Activated CD4-positive, alpha-beta T cell treated with anti-CD3 and anti-CD28 coated beads, Interleukin-2, amount 10 ng/mL, durations not matched to agents 24 days and 14 days (primary cell): Measurements from ENCODE around the gene MCMBP. TPM values are rescaled to one million over a fixed set of nuclear protein-coding genes. Genes with fewer than 3 reads are reported as not detected.

Experiments
- DNase-seq: peaks from one replicate; pipeline ENCODE4 v3.0.0; 2022
- H3K27ac Mint-ChIP-seq: one replicate; pipeline ENCODE4 v1.8.0; 2022; ENCODE audit warnings: mild to moderate bottlenecking, mixed read lengths
- H3K27me3 Mint-ChIP-seq: one replicate; pipeline ENCODE4 v1.8.0; 2022; ENCODE audit warnings: mixed read lengths
- H3K36me3 Mint-ChIP-seq: one replicate; pipeline ENCODE4 v1.8.0; 2022; ENCODE audit warnings: low read depth, mild to moderate bottlenecking, mixed read lengths
- H3K4me1 Mint-ChIP-seq: one replicate; pipeline ENCODE4 v1.8.0; 2021; ENCODE audit warnings: mixed read lengths
- H3K4me3 Mint-ChIP-seq: one replicate; pipeline ENCODE4 v1.8.0; 2022; ENCODE audit warnings: mild to moderate bottlenecking, moderate library complexity, mixed read lengths
- H3K9me3 Mint-ChIP-seq: one replicate; pipeline ENCODE4 v1.8.0; 2021; ENCODE audit warnings: mixed read lengths
- intact Hi-C: fragments of 100-400 bp; cut with micrococcal nuclease; formaldehyde crosslinking; loops from one replicate; pipeline ENCODE4 v1.15.1; 2023
- total RNA-seq: library from RNA; stranded (reverse); gene quantifications from 2 replicates; pipeline ENCODE4 v1.2.3, GENCODE V29; 2022

The MCMBP gene
- total RNA-seq, 1 donor from 2014 or later, result 128 TPM

- H3K4me3 Mint-ChIP-seq, result no peak overlapping the region
- intact Hi-C loops, result loop anchor here (5.0 kb wide), 1 partner anchor 49 kb away; no protein-coding TSS in a partner anchor
These were observed 41.0 kb downstream of the MCMBP start for GRCh38 chr10:119831656-119832055.

GRCh38 chr10:119830851-119831250 lies 41.8 kb downstream of the MCMBP start:
- intact Hi-C loops, result loop anchor here (5.0 kb wide), 1 partner anchor 49 kb away; no protein-coding TSS in a partner anchor
- H3K27me3 Mint-ChIP-seq, result no peaks in the 10 kb centered on the region
- H3K4me1 Mint-ChIP-seq, result peaks cover 19% of the 10 kb centered on the region
- H3K4me3 Mint-ChIP-seq, result no peak overlapping the region
- no peak for DNase-seq
- H3K27ac Mint-ChIP-seq, result no peak overlapping the region
- peaks cover 9% of the 10 kb centered on the region for H3K9me3 Mint-ChIP-seq
- peaks cover 82% of the 10 kb centered on the region for H3K36me3 Mint-ChIP-seq

More at GRCh38 chr10:119831656-119832055, 41.0 kb downstream of the MCMBP start:
- Mint-ChIP-seq H3K9me3 (peaks cover 9% of the 10 kb centered on the region), H3K27ac (no peak overlapping the region), H3K27me3 (no peaks in the 10 kb centered on the region), H3K36me3 (peaks cover 86% of the 10 kb centered on the region), H3K4me1 (peaks cover 22% of the 10 kb centered on the region)
- no peak for DNase-seq

- Mint-ChIP-seq H3K36me3 (peaks cover 70% of the 10 kb centered on the region), H3K4me1 (peaks cover 12% of the 10 kb centered on the region), H3K4me3 (no peak overlapping the region), H3K9me3 (peaks cover 4% of the 10 kb centered on the region), H3K27ac (no peak overlapping the region), H3K27me3 (no peaks in the 10 kb centered on the region)
- intact Hi-C loops, result no loop called here
- DNase-seq, result no peak
These were observed 43.2 kb downstream of the MCMBP start for GRCh38 chr10:119829429-119829828.

GRCh38 chr10:119827430-119827829 lies 45.2 kb downstream of the MCMBP start:
- H3K9me3 Mint-ChIP-seq, result no peaks in the 10 kb centered on the region
- no peak for DNase-seq
- H3K4me1 Mint-ChIP-seq, result peaks cover 2% of the 10 kb centered on the region
- no peak overlapping the region for H3K27ac Mint-ChIP-seq
- H3K4me3 Mint-ChIP-seq, result no peak overlapping the region
- H3K36me3 Mint-ChIP-seq, result peaks cover 55% of the 10 kb centered on the region
- no peaks in the 10 kb centered on the region for H3K27me3 Mint-ChIP-seq
- intact Hi-C loops, result no loop called here

GRCh38 chr10:119826771-119827170 lies 45.9 kb downstream of the MCMBP start:
- Mint-ChIP-seq H3K27ac (no peak overlapping the region), H3K27me3 (no peaks in the 10 kb centered on the region)
- DNase-seq, result no peak

GRCh38 chr10:119824299-119824698 lies 48.3 kb downstream of the MCMBP start:
- intact Hi-C loops, result no loop called here
- Mint-ChIP-seq H3K27me3 (no peaks in the 10 kb centered on the region), H3K4me1 (peaks cover 5% of the 10 kb centered on the region), H3K36me3 (peaks cover 34% of the 10 kb centered on the region), H3K4me3 (no peak overlapping the region), H3K9me3 (no peaks in the 10 kb centered on the region), H3K27ac (no peak overlapping the region)
- no peak for DNase-seq

More at GRCh38 chr10:119826771-119827170, 45.9 kb downstream of the MCMBP start:
- intact Hi-C loops, result no loop called here
- Mint-ChIP-seq H3K4me1 (peaks cover 2% of the 10 kb centered on the region), H3K4me3 (no peak overlapping the region), H3K9me3 (no peaks in the 10 kb centered on the region), H3K36me3 (peaks cover 48% of the 10 kb centered on the region)

GRCh38 chr10:119821182-119821581 lies 51.5 kb downstream of the MCMBP start:
- intact Hi-C loops, result no loop called here
- Mint-ChIP-seq H3K4me3 (no peak overlapping the region), H3K9me3 (no peaks in the 10 kb centered on the region), H3K27ac (no peak overlapping the region), H3K4me1 (peaks cover 7% of the 10 kb centered on the region), H3K27me3 (no peaks in the 10 kb centered on the region), H3K36me3 (peaks cover 12% of the 10 kb centered on the region)
- DNase-seq, result no peak

- H3K4me1 Mint-ChIP-seq, result peaks cover 8% of the 10 kb centered on the region
- no peaks in the 10 kb centered on the region for H3K27me3 Mint-ChIP-seq
- H3K36me3 Mint-ChIP-seq, result peaks cover 8% of the 10 kb centered on the region
- H3K4me3 Mint-ChIP-seq, result no peak overlapping the region
- no peak overlapping the region for H3K27ac Mint-ChIP-seq
- intact Hi-C loops, result no loop called here
- no peaks in the 10 kb centered on the region for H3K9me3 Mint-ChIP-seq
- no peak for DNase-seq
These were observed 53.8 kb downstream of the MCMBP start for GRCh38 chr10:119818889-119819270.

- Mint-ChIP-seq H3K4me1 (peaks cover 8% of the 10 kb centered on the region), H3K36me3 (peaks cover 5% of the 10 kb centered on the region), H3K9me3 (no peaks in the 10 kb centered on the region), H3K27ac (no peak overlapping the region), H3K27me3 (no peaks in the 10 kb centered on the region), H3K4me3 (no peak overlapping the region)
- intact Hi-C loops, result no loop called here
- DNase-seq, result peak; percentile 69
These were observed 54.4 kb downstream of the MCMBP start for GRCh38 chr10:119817991-119818888.

- no peak overlapping the region for H3K4me3 Mint-ChIP-seq
- intact Hi-C loops, result no loop called here
- H3K36me3 Mint-ChIP-seq, result peaks cover 5% of the 10 kb centered on the region
- no peak overlapping the region for H3K27ac Mint-ChIP-seq
- peaks cover 6% of the 10 kb centered on the region for H3K4me1 Mint-ChIP-seq
- no peaks in the 10 kb centered on the region for H3K9me3 Mint-ChIP-seq
- no peaks in the 10 kb centered on the region for H3K27me3 Mint-ChIP-seq
- peak; percentile 53 for DNase-seq
These were observed 57.0 kb downstream of the MCMBP start for GRCh38 chr10:119815671-119816070.

- H3K27me3 Mint-ChIP-seq, result no peaks in the 10 kb centered on the region
- H3K9me3 Mint-ChIP-seq, result no peaks in the 10 kb centered on the region
- intact Hi-C loops, result no loop called here
- peaks cover 6% of the 10 kb centered on the region for H3K36me3 Mint-ChIP-seq
- no peak overlapping the region for H3K4me3 Mint-ChIP-seq
- H3K4me1 Mint-ChIP-seq, result peaks cover 6% of the 10 kb centered on the region
- no peak for DNase-seq
- H3K27ac Mint-ChIP-seq, result no peak overlapping the region
These were observed 60.0 kb downstream of the MCMBP start for GRCh38 chr10:119812684-119813083.

GRCh38 chr10:119811122-119811521 lies 61.5 kb downstream of the MCMBP start:
- peaks cover 6% of the 10 kb centered on the region for H3K36me3 Mint-ChIP-seq
- peaks cover 2% of the 10 kb centered on the region for H3K4me1 Mint-ChIP-seq
- no peak overlapping the region for H3K4me3 Mint-ChIP-seq
- H3K9me3 Mint-ChIP-seq, result no peaks in the 10 kb centered on the region
- no peaks in the 10 kb centered on the region for H3K27me3 Mint-ChIP-seq
- no peak overlapping the region for H3K27ac Mint-ChIP-seq
- DNase-seq, result no peak
- intact Hi-C loops, result no loop called here

- intact Hi-C loops, result no loop called here
- Mint-ChIP-seq H3K9me3 (no peaks in the 10 kb centered on the region), H3K4me3 (no peak overlapping the region), H3K27me3 (no peaks in the 10 kb centered on the region), H3K4me1 (peaks cover 2% of the 10 kb centered on the region), H3K27ac (no peak overlapping the region), H3K36me3 (peaks cover 15% of the 10 kb centered on the region)
- DNase-seq, result no peak
These were observed 64.5 kb downstream of the MCMBP start for GRCh38 chr10:119807960-119808697.
